ENCODE measurements around the gene BBOX1. TPM values are rescaled to one million over a fixed set of nuclear protein-coding genes. Genes with fewer than 3 reads are reported as not detected.

Gene BBOX1
- total RNA-seq, 1 experiment from 2014 or later, result not detected

- BruUV-seq (replicated peaks), result no TSS peak
- no peaks in the 10 kb centered on the region for H4K20me1 ChIP-seq (ENCODE audit: insufficient read depth)
- no peaks in the 10 kb centered on the region for H3K9me2 ChIP-seq (ENCODE audit: insufficient read depth)
- no peaks in the 10 kb centered on the region for H3K9me3 ChIP-seq (ENCODE audit: control insufficient read depth in 1 of 2, insufficient read depth in 1 of 2, low read depth in 1 of 2, low read length in 2 of 2)
- no peak overlapping the region for H3K4me2 ChIP-seq (ENCODE audit: low read length)
- intact Hi-C loops (cut with micrococcal nuclease), result no loop called here
- H3K79me2 ChIP-seq (ENCODE audit: insufficient read depth, low read length), result no peaks in the 10 kb centered on the region
- ChIA-PET CTCF (no interaction called here), POLR2A (no interaction called here), RAD21 (ENCODE audit: low non-redundant PET in 1 of 2, low total read pairs in 2 of 2, uncharacterized antibody in 2 of 2, unreplicated experiment in 2 of 2) (no interaction called here)
- no peak overlapping the region for H2AFZ ChIP-seq (ENCODE audit: low read depth, low read length, poor library complexity, severe bottlenecking)
- TF ChIP-seq POLR2A (IDR thresholded peaks at IDR 0.05; ENCODE audit: borderline replicate concordance, extremely low read depth, insufficient read depth, insufficient read length) (no peak), EZH2phosphoT487 (IDR thresholded peaks at IDR 0.05; ENCODE audit: borderline replicate concordance) (no peak), SIN3A (IDR thresholded peaks at IDR 0.05; ENCODE audit: low read depth) (no peak), SRF (IDR thresholded peaks at IDR 0.05; ENCODE audit: low read depth) (no peak), CEBPB (IDR thresholded peaks at IDR 0.05; ENCODE audit: low read depth) (no peak), ELF1 (IDR thresholded peaks at IDR 0.05; ENCODE audit: borderline replicate concordance, low read depth) (no peak), CBX3 (IDR thresholded peaks at IDR 0.05; ENCODE audit: low read depth) (no peak), CTCF (IDR thresholded peaks at IDR 0.05 in 2 of 3, conservative IDR thresholded peaks at IDR 0.05 in 1 of 3; ENCODE audit: borderline replicate concordance in 1 of 3, insufficient read depth in 1 of 3, low read depth in 2 of 3, low read length in 2 of 3) (no peak), FOSL1 (IDR thresholded peaks at IDR 0.05; ENCODE audit: low read depth) (no peak), EZH2 (IDR thresholded peaks at IDR 0.05) (no peak), POLR2AphosphoS5 (IDR thresholded peaks at IDR 0.05; ENCODE audit: low read depth, low read length) (no peak), JUND (IDR thresholded peaks at IDR 0.05) (no peak), ZNF274 (IDR thresholded peaks at IDR 0.05; ENCODE audit: low read depth, low read length) (no peak), ATF3 (IDR thresholded peaks at IDR 0.05) (no peak)
- TF ChIP-seq, protein P1, sequence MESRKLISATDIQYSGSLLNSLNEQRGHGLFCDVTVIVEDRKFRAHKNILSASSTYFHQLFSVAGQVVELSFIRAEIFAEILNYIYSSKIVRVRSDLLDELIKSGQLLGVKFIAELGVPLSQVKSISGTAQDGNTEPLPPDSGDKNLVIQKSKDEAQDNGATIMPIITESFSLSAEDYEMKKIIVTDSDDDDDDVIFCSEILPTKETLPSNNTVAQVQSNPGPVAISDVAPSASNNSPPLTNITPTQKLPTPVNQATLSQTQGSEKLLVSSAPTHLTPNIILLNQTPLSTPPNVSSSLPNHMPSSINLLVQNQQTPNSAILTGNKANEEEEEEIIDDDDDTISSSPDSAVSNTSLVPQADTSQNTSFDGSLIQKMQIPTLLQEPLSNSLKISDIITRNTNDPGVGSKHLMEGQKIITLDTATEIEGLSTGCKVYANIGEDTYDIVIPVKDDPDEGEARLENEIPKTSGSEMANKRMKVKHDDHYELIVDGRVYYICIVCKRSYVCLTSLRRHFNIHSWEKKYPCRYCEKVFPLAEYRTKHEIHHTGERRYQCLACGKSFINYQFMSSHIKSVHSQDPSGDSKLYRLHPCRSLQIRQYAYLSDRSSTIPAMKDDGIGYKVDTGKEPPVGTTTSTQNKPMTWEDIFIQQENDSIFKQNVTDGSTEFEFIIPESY (IDR thresholded peaks at IDR 0.05; ENCODE audit: extremely low read depth, insufficient replicate concordance, low read length), result no peak
- TF ChIP-seq, protein P2, sequence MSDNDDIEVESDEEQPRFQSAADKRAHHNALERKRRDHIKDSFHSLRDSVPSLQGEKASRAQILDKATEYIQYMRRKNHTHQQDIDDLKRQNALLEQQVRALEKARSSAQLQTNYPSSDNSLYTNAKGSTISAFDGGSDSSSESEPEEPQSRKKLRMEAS (IDR thresholded peaks at IDR 0.05), result no peak
- ATAC-seq (no peak), DNase-seq (ENCODE audit: low read depth, low spot score) (no peak)
- no peak overlapping the region for H3K4me3 ChIP-seq (replicated peaks in 1 of 2; ENCODE audit: low read depth in 1 of 2, low read length in 2 of 2)
- no peaks in the 10 kb centered on the region for H3K27me3 ChIP-seq (ENCODE audit: insufficient read depth, low read length)
- no peaks in the 10 kb centered on the region for H3K36me3 ChIP-seq (ENCODE audit: control insufficient read depth in 1 of 2, insufficient read depth in 2 of 2, low read length in 2 of 2)
- H3K4me1 ChIP-seq (ENCODE audit: control insufficient read depth in 1 of 2, insufficient read depth in 2 of 2, low read length in 2 of 2), result no peaks in the 10 kb centered on the region
- H3K27ac ChIP-seq (ENCODE audit: low read depth, low read length), result no peak overlapping the region
- H3K9ac ChIP-seq (ENCODE audit: low read length), result no peak overlapping the region
These were observed 46.8 kb downstream of the BBOX1 start for GRCh38 chr11:27087432-27087831.

All from HCT116 (cell line).